ENCODE data around the gene HSD17B12. TPM values are rescaled to one million over a fixed set of nuclear protein-coding genes. Genes with fewer than 3 reads are reported as not detected.

HSD17B12 gene
- polyA plus RNA-seq, 1 donor from 2014 or later: 58.8 TPM

GRCh38 chr11:43866969-43867368 lies 186.4 kb downstream of the HSD17B12 start:
- Histone ChIP-seq H3K4me2 (ENCODE audit: low read length) (no peak overlapping the region), H3K79me2 (replicated peaks; ENCODE audit: insufficient read depth, low read length) (no peaks in the 10 kb centered on the region), H2AFZ (ENCODE audit: low read depth, low read length) (no peak overlapping the region), H3K27me3 (ENCODE audit: insufficient read depth, low read depth, low read length) (no peaks in the 10 kb centered on the region), H3K36me3 (ENCODE audit: insufficient read depth, low read length) (no peaks in the 10 kb centered on the region), H3K9me3 (ENCODE audit: low read length) (no peaks in the 10 kb centered on the region), H4K20me1 (ENCODE audit: insufficient read depth) (no peaks in the 10 kb centered on the region), H3K9ac (ENCODE audit: low read length) (no peak overlapping the region), H3K4me3 (ENCODE audit: low read length) (no peak overlapping the region), H3K9me2 (ENCODE audit: insufficient read depth, low read length) (no peaks in the 10 kb centered on the region), H3K27ac (ENCODE audit: low read length) (no peak overlapping the region), H3F3A (ENCODE audit: insufficient read depth, low read length, poor library complexity, severe bottlenecking) (no peaks in the 10 kb centered on the region)
- TF ChIP-seq RAD21 (conservative IDR thresholded peaks at IDR 0.05) (no peak), EP300 (conservative IDR thresholded peaks at IDR 0.05; ENCODE audit: poor library complexity, severe bottlenecking) (no peak), SMC3 (conservative IDR thresholded peaks at IDR 0.05; ENCODE audit: poor library complexity) (no peak), REST (IDR thresholded peaks at IDR 0.05; ENCODE audit: borderline replicate concordance) (no peak), EZH2 (IDR thresholded peaks at IDR 0.05; ENCODE audit: borderline replicate concordance, insufficient read depth, low read length, poor library complexity, severe bottlenecking) (no peak), MXI1 (conservative IDR thresholded peaks at IDR 0.05; ENCODE audit: poor library complexity, severe bottlenecking) (no peak), TAF1 (IDR thresholded peaks at IDR 0.05; ENCODE audit: low read depth) (no peak), POLR2AphosphoS5 (IDR thresholded peaks at IDR 0.05) (no peak), CTCF (IDR thresholded peaks at IDR 0.05; ENCODE audit: poor library complexity, severe bottlenecking) (no peak)

GRCh38 chr11:43868852-43869567 lies 188.5 kb downstream of the HSD17B12 start:
- Histone ChIP-seq H3K36me3 (ENCODE audit: insufficient read depth, low read length) (no peaks in the 10 kb centered on the region), H2AFZ (ENCODE audit: low read depth, low read length) (no peak overlapping the region), H3K4me3 (ENCODE audit: low read length) (no peak overlapping the region), H3K9me2 (ENCODE audit: insufficient read depth, low read length) (no peaks in the 10 kb centered on the region), H4K20me1 (ENCODE audit: insufficient read depth) (no peaks in the 10 kb centered on the region), H3K79me2 (replicated peaks; ENCODE audit: insufficient read depth, low read length) (no peaks in the 10 kb centered on the region), H3K4me2 (ENCODE audit: low read length) (no peak overlapping the region), H3K9me3 (ENCODE audit: low read length) (no peaks in the 10 kb centered on the region), H3K27me3 (ENCODE audit: insufficient read depth, low read depth, low read length) (no peaks in the 10 kb centered on the region), H3K9ac (ENCODE audit: low read length) (no peak overlapping the region), H3F3A (ENCODE audit: insufficient read depth, low read length, poor library complexity, severe bottlenecking) (no peaks in the 10 kb centered on the region), H3K27ac (ENCODE audit: low read length) (no peak overlapping the region)
- no peak for TF ChIP-seq EP300 (conservative IDR thresholded peaks at IDR 0.05; ENCODE audit: poor library complexity, severe bottlenecking)
- no peak for TF ChIP-seq SMC3 (conservative IDR thresholded peaks at IDR 0.05; ENCODE audit: poor library complexity)
- no peak for TF ChIP-seq REST (IDR thresholded peaks at IDR 0.05; ENCODE audit: borderline replicate concordance)
- TF ChIP-seq CTCF (IDR thresholded peaks at IDR 0.05; ENCODE audit: poor library complexity, severe bottlenecking): no peak
- no peak for TF ChIP-seq TAF1 (IDR thresholded peaks at IDR 0.05; ENCODE audit: low read depth)
- no peak for TF ChIP-seq POLR2AphosphoS5 (IDR thresholded peaks at IDR 0.05)

Measured in neural cell (in vitro differentiated cells).